Measurements from ENCODE around the gene PLA2G3.
A peak's percentile ranks its signal among the peaks of the same experiment; 100 is the strongest.

Gene PLA2G3

DNA sequence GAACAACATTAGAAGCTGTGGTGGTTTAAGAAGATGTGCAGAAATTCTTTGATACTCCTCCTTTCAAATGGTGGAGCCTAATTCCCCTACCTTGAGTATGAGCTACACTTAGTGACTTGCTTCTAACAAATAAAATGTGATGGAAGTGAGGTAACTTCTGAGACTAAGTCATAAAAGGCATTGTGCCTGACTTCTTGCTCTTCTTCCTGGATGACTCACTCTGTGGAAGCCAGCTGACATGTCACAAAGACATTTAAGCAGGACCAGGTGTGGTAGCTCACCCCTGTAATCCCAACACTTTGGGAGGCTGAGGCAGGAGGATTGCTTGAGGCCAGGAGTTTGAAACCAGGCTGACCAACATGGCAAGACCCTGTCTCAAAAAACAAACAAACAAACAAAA lies 3.9 kb upstream of the PLA2G3 start:
- DNase-seq: no peak

DNA sequence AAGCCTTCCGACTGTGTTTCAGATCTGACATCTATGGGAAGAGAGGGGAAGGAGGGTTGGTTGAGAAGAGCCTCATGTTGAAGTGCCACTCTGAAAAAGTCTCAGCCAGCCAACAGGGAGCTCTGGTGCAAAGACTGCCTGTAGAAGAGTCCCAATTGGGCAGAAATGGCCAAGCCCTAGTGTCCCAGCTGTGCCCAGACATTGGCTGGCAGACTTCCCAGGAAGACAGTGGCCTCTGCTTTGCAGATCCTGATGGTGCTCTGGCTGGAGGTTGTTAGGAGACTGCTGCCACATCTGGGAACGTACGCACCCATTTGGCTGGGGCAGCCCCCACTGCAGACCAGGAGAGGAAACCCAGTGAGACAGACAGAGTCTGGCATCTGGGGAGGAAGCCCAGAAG lies 3.2 kb upstream of the PLA2G3 start:
- no peak for DNase-seq

DNA sequence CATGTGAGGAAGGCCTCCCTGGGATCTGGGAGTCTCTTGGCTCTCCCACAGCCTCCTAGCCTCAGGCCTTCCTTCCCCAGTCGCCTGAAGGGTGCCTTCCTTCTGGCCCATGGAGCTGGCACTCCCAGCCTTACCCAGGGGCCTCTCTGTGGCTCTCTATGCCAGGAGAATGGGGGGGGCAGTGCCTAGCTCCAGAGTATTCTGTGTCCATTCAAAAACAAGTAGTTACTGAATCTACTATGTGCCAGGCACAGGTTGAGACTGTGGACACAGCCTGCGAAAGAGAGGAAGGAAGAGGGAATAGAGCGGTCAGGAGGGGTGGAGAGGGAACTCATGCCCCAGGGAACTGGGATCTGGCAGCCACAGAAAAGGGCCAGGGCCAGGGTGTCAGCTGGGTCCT lies 2.7 kb upstream of the PLA2G3 start:
- no peak for DNase-seq

DNA sequence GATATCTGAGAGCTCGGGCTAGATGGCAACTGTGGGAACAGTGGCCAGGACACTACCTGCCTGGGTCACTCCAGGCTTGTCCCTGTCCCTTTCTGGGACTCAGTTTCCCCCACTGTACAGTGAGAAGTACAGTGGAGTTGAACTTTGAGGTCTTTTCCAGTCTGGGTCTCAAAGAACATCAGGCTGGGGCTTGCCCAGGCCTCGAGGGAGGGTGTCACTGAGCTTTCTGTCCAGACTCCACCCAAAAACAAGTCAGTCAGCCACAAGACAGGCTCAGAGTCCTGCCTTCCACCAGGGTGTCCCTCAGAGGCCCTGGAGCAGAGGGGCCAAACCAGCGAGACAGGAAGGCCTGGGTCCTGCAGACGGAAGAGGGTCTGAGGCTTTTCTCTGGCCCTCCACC lies 2.0 kb upstream of the PLA2G3 start:
- DNase-seq: no peak

DNA sequence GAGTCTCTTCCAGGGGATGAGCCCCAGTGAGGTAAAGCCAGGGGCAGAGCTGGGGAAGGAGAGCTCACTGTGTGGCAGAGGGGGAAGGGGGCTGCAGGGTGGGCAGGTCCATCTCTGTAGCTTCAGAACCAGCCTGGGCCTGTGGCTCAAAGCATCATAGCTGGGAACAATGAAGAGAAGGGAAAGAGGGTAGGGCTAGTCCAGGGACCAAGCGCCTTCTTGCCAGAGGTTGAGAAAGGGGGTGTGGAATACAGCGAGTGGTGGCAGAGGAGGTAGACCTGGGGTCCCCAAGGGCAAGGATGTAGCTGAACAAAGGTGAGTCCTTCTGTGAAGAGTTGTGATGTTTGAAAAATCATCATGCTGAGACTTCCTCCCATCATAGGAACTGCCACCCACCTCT lies 1.2 kb upstream of the PLA2G3 start:
- DNase-seq: no peak

DNA sequence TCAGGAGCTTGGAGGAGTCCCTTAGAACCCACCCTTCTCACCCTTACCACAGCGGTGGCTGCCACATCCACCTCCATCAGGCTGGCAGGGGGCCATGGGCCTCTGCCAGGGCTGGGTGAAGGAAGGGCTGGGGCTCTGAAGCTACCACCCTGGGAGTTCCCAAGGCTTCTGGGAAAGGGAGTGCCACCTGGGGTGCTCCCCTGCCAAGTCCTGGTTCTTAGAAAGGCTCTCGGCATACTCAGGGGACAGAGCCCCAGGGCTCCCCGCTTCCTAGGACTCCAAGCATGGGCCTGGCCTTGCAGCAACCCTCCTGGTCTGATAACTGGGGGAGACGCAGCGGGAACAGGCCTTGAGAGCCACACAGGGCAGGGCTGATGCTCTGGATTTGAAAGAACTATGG lies 438 bp upstream of the PLA2G3 start:
- no peak for DNase-seq

DNA sequence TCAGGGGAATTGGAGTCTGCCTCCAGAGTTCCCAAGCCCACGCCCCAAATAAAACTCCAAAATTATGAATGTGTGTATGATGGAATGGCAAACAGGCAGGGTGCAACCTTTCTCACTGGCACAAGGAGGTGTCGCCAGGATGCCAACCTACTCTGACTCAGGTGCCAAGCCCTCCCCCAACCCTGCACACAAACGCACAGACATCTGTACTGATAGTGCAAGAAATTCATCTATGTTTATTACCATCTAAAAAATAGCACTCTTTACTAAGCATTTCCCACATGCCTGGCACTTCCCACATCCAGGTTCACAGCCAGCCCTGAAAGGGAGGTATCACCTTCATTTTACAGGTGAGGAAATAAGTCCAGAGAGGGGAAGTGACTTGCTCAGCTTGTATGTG lies 1.2 kb downstream of the PLA2G3 start:
- DNase-seq: no peak

DNA sequence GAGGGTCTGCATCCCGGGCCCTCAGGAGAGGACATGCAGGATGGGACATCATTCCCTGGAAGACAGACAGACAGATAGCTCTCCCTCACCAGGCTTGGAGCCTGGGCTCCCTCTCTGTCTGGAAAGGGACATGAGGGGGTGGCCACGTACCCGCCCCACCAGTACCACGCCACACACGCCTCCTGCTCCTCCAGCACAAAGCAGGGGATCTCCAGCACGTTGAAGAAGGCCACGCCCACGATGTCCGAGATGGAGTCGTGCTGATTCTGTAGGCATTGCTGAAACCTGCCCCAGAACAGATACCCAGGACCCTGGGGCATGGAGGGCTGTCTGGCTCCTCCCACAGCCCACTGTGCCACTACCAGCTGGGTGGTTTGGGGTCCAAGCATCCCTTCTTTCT lies 2.2 kb downstream of the PLA2G3 start:
- no peak for DNase-seq

DNA sequence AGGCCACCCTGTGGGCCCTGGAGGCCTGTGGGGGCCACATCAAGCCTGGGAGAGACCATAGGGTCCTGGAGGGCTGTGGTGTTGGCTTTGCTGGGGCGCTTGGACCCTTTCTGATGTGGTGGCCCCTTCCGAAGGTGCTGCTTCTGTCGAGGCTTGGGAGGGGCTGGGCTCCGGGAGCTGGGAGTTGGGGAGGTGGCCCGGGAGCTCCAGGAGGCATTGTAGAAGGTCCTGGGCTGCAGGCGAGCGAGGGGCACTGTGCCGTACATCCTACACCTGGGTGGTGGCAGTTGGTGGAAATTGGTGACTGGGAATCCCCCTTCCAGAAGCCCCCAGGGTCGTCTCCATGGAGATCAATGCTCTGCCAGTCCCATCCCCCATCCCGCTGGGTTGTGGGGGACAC lies 2.6 kb downstream of the PLA2G3 start:
- no peak for DNase-seq

DNA sequence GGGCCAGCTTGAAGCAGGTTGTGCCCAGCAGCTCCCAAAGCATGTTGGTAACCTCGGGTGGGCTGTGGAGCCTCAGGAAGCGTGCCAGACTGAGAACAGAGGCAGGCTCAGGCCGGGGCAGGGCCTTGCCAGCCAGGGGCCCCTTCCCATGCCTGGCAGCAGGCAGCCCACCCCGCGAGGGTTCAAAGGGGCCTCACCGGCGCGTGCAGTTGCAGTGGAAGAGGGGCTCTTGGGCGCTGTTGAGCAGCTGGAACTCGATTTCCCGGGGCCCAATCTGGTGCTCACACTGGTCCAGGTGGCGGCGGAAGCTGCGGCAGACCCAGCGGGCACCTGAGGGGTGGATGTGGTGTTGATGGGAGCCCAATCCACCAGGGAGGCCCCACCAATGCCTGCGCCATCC lies 3.6 kb downstream of the PLA2G3 start:
- DNase-seq: no peak

DNA sequence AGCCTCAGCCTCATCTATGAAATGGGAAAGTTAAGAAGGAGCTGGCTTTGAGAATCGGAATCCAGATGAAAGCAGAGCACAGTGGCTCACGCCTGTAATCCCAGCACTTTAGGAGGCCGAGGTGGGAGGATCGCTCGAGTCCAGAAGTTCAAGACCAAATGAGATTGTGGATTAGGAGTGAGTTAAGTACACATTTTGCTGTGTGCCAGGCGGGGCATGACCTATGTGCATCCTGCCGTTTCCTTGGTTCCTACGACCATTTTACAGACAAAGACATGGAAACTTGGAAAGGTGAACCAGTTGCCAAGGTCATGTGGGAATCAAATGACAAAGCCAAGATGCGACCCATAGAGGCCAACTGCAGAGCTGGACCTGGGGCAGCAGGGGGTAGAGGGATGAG lies 4.2 kb downstream of the PLA2G3 start:
- DNase-seq: no peak

DNA sequence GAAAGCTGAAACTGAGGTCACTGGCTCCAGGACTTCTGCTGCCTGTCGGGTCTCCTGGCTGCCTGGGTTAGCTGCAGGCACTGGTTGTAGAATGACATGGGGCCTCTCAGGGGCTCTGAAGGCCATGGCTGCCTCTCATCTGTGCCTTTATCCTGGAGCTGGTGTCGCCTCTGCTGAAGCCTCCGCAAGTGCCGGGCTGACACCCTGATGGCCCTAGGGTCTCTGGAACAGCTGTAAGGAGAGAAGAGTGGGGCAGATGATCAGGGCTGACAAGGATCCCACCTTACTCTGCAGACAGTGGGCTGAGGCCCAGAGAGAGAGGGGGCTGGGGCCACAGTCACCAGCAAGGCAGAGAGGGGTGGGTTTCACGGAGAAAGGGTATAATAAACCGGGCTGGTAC lies 4.6 kb downstream of the PLA2G3 start:
- DNase-seq: no peak

DNA sequence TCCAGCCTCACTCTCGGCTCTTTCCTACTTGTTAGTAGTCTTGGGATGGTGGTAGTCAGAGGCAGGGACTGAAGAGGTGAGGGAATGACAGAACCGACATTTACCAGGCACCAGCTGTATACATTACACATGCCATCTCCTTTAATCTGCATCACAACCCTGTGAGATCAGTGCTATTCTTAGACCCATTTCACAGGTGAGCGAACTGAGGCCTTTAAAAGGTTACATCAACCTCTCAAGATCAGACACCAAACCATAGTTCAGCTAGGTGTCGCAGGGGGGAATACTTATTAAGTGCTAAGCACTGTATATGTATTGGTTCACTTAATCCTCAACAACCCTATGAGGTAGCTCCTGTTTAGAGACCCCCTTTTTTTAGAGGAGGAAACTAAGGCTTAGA lies 5.6 kb downstream of the PLA2G3 start:
- DNase-seq: no peak

DNA sequence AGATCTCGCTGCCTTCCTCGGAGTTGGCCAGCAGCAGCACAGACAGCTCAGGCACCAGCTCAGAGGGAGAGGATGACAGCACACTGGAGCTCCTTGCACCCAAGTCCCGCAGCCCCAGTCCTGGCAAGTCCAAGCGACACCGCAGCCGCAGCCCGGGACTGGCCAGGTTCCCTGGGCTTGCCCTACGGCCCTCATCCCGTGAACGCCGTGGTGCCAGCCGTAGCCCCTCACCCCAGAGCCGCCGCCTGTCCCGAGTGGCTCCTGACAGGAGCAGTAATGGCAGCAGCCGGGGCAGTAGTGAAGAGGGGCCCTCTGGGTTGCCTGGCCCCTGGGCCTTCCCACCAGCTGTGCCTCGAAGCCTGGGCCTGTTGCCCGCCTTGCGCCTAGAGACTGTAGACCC lies 6.4 kb downstream of the PLA2G3 start:
- DNase-seq: no peak

DNA sequence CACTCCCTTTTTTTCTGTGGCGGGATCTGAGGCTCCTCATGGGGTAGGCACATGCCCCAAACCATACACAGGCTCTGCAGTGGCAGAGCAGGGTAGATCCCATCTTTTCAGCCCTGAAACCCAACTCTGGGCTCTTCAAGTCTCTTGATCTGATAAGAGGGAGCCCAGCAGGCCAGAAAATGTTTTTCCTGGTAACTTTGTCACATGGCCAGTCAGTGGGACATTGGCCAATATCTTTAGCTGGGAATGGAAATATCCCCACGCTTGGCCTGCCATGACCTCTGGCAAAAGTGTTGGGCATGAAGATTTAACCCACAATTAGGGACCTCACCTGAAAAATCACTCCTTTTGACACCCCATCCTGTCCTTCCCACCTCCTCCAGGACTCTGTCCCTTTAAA lies 9.4 kb downstream of the PLA2G3 start:
- DNase-seq: no peak

DNA sequence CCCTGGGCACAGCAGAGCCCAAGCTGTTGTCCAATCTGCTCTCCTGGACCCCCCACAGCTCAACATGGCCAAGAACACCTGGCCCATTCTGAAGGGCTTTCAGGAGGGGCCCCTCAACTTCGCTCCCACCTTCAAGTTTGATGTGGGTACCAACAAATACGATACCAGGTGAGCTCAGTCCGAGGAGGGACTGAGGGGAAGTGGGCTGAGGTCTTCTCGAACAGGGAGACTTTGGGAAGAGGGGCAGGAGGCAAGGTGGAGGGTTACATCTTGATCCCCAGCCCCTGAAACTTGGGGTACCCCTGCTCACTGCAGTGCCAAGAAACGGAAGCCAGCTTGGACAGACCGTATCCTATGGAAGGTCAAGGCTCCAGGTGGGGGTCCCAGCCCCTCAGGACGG lies 12.2 kb downstream of the PLA2G3 start:
- no peak for DNase-seq

DNA sequence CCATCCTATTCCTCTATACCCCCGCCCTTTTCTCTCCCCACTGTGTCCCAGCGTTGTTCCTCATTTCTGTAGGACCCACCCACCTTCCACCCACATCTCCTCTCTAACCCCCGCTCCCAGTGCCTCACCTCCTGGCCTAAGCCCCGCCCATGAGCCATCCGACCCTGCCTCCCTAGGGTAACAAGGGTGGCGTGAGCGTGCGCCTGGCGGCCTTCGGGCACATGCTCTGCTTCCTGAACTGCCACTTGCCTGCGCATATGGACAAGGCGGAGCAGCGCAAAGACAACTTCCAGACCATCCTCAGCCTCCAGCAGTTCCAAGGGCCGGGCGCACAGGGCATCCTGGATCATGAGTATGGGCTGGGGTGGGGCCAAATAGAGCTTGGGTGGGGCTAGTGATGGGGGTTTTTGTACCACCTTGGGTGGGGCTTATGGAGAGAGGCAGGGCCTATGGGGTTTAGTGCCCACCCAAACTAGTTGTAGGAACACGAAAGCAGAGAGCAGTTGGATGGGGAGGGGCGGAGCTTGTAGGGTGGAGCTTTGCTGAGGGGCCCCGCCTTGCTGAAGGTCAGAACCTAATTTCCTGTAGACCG lies 13.0 kb downstream of the PLA2G3 start:
- no peak for DNase-seq

DNA sequence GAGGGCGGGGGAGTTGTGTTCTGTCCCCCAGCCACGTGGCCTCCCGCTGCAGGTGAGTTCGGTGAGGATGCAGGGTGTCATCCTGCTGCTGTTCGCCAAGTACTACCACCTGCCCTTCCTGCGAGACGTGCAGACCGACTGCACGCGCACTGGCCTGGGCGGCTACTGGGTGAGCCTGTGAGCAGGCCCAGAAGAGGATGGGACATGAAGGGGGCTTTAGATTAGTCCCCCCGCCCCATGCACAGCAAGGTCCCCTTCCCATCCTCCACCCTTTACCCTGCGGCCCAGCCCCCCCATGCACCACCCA lies 13.5 kb downstream of the PLA2G3 start:
- no peak for DNase-seq

DNA sequence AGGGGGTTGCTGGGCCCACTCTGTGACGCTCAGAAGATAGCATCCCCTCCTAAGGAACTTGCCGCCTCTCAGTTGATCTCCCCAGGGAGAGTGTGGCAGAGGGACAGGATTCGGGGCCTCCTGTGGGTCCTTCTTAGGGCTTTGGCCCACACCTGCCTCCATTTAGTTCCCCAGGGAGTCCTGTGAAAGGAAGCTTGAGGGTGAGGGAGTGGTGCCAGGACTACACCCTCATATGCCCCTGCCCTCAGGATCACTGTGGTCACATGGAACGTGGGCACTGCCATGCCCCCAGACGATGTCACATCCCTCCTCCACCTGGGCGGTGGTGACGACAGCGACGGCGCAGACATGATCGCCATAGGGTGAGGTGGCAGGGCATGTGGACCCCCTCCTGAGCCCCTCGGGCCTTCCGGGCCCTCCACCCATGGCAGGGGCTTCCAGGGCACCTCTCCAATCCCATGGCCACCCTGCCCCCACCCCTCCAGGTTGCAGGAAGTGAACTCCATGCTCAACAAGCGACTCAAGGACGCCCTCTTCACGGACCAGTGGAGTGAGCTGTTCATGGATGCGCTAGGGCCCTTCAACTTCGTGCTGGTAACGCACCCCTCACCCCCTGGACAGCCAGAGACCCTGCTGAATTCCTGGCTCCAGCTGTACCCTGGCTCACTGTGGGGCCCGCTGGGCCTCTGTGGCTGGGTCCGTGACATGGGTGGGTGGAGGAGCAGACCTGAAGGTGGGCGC lies 14.0 kb downstream of the PLA2G3 start:
- DNase-seq: no peak

DNA sequence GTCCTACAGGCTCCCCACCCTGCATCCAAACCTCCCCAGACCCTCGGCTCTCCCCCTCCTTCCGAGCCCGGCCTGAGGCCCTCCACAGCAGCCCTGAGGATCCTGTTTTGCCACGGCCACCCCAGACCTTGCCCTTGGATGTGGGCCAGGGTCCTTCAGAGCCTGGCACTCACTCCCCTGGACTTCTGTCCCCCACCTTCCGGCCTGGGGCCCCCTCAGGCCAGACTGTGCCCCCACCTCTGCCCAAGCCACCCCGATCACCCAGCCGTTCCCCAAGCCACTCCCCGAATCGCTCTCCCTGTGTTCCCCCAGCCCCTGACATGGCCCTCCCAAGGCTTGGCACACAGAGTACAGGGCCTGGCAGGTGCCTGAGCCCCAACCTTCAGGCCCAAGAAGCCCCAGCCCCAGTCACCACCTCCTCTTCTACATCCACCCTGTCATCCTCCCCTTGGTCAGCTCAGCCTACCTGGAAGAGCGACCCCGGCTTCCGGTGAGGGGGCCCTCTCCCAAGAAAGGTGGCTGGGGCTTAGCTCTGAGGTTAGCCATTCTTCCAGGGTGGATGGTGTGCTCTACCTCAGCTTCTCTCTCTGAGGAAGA lies 14.7 kb downstream of the PLA2G3 start:
- no peak for DNase-seq

DNA sequence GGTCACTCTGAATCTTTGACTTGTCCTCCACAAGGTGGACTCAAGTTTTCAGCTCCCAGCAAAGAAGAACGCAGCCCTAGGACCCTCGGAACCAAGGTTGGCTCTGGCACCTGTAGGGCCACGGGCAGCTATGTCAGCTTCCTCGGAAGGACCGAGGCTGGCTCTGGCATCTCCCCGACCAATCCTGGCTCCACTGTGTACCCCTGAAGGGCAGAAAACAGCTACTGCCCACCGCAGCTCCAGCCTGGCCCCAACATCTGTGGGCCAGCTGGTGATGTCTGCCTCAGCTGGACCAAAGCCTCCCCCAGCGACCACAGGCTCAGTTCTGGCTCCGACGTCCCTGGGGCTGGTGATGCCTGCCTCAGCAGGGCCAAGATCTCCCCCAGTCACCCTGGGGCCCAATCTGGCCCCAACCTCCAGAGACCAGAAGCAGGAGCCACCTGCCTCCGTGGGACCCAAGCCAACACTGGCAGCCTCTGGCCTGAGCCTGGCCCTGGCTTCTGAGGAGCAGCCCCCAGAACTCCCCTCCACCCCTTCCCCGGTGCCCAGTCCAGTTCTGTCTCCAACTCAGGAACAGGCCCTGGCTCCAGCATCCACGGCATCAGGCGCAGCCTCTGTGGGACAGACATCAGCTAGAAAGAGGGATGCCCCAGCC lies 15.4 kb downstream of the PLA2G3 start:
- DNase-seq: no peak

DNA sequence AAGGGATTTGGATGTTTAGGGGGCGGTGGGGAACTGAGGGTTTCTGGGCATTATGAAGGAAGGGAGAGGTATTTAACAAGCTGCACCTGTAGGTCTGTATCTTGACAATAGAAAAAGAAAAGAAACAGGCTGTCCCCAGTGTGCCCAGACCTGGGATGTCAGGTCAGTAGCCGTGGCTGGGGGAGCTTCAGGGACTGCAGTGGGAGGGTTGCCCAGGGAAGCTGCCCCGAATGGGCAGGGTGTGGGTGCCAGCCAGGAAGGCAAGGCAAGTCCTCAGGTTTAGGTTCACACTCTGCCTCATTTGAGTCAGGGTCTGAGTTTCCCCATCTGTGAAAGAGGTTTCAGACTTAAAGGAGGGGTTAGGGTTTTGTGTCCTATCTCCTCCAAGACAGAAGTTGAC lies 16.0 kb downstream of the PLA2G3 start:
- DNase-seq: no peak

DNA sequence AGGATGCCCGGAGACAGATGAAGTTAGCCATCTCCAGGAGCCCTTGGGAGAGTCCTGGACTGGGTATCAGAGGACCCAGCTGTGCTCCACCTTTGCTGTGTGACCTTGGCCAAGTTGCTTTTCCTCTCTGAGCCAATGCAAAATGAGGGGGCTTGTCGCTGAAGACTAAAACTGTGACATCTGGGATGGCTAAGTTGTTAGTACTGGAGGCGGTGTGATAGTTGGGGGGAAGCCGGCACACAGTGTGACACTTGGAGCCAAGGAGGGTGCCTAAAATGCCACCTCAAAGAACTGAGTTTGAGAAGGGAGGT lies 17.1 kb downstream of the PLA2G3 start:
- no peak for DNase-seq

DNA sequence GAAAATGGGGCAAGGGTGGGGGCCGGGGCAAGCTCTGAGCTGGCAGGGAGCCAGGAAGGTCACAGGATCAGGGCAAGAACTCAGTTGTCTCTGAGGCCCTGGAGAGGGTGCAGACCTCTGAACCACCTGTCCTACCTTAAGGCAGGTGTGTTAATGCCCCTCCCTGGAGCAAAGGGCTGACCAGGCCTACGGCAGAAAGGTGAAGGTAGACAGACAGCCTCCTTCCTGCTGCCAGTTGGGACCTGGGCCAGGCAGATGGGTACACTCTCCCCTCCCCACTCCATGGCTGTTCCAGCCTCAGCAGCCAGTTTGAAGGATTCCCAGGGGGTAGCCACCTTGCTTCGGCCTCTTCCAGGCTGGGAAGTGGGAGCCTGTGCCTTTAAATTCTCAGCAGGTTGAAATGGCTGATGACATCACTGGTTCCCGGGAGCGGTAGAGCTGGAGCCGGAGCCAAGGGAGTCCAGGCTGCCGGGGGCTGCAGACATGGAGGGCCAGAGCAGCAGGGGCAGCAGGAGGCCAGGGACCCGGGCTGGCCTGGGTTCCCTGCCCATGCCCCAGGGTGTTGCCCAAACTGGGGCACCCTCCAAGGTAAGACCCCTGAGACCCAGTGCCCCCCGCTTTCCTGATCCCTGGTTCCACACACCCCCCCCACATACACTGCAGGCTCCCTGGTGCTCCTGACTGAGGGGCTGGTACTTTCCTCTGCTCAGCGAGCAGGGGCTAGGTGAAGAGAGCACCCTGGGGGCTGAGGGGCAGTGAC lies 17.6 kb downstream of the PLA2G3 start, which contains the start of gene INPP5J:
INPP5J (plus strand) TSS at position 435 of the 760 bp plus-strand sequence; CDS start at position 484, 49 bp downstream.
- DNase-seq: peak; percentile 46

All from NCI-H82 (cell line).